Neutrophil (primary cell): ENCODE measurements around the gene SNX9.

Experiments used
- H3K27ac ChIP-seq: fragments of 200-600 bp; sonication (generic); 2 replicates; pipeline ENCODE4 v1.5.1; 2016; ENCODE audit warnings: mild to moderate bottlenecking, moderate library complexity
- H3K27me3 ChIP-seq: fragments of 200-600 bp; sonication (generic); 2 replicates; pipeline ENCODE4 v1.6.0; 2016; ENCODE audit warnings: mild to moderate bottlenecking
- H3K36me3 ChIP-seq: fragments of 200-600 bp; sonication (generic); 2 replicates; pipeline ENCODE4 v1.5.1; 2017
- H3K4me1 ChIP-seq, 2 experiments: fragments of 200-600 bp in 1 of 2; sonication (generic) in 1 of 2; 1 replicate in 1 of 2; 2 replicates in 1 of 2; pipeline versions ENCODE4 v1.5.1 to v1.6.1; 2013 to 2016; ENCODE audit warnings: low read depth in 1 of 2, low read length in 1 of 2, mild to moderate bottlenecking in 1 of 2, moderate library complexity in 1 of 2; ENCODE audit not compliant: control insufficient read depth in 1 of 2, insufficient read depth in 1 of 2
- H3K4me3 ChIP-seq, 2 experiments: fragments of 200-600 bp in 1 of 2; sonication (generic) in 1 of 2; 1 replicate in 1 of 2; 2 replicates in 1 of 2; pipeline ENCODE4 v1.5.1; 2013 to 2016; ENCODE audit warnings: low read depth in 1 of 2, low read length in 1 of 2, mild to moderate bottlenecking in 1 of 2, moderate library complexity in 1 of 2
- H3K9me3 ChIP-seq: fragments of 200-600 bp; sonication (generic); 2 replicates; pipeline ENCODE4 v1.5.1; 2016
- CTCF ChIP-seq: fragments of 200-600 bp; sonication (generic); IDR thresholded peaks from 2 replicates; pipeline ENCODE4 v1.5.1; 2016; ENCODE audit warnings: antibody characterized with exemption

The SNX9 gene

DNA sequence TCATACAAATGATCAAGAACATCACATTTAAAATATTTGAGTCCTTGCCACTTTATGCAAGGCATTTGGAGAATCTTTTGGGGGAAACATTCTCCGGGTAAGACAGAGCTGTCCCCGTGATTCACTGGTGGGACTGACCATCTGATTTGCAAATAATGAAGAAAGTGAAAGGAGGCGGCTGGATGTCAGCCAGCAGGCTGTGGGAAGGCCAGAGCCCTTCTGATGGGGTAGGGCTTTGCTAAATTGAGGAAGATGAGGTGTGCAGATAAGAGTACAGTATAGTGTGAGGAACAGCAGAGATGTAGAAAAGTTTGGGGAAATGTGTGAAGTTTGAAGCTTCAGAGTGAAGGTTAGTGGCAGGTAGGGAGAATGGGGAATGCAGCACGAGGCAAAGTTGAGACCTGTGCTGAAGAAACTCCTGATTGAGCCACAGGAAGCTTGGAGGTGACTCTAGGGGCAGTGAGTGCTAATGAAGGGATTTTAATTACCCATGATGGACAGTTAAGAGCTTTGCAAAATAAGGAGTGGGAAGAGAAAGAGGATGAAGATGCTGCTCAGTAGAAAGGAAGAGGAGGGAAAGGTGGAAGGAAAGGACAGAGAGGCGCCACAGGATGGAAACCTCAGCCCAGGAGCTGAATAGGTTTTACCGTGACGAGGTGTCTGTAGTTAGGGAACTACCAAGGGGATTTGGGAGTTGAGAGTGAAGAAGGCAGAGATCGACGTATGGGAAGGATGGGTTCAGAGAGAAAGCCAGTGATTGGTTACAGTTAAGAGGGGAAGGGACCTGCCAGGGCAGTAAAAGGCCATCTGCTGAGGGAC lies 68.7 kb downstream of the SNX9 start:
- H3K36me3 ChIP-seq: no peaks in the 10 kb centered on the region
- H3K4me1 ChIP-seq: peaks cover 5 to 12% of the 10 kb centered on the region in 2 experiments
- H3K9me3 ChIP-seq: no peaks in the 10 kb centered on the region
- H3K27ac ChIP-seq: no peak overlapping the region
- TF ChIP-seq CTCF: no peak
- no peak overlapping the region for H3K4me3 ChIP-seq
- H3K27me3 ChIP-seq: no peaks in the 10 kb centered on the region

GRCh38 chr6:157892363-157892877 lies 69.4 kb downstream of the SNX9 start:
- Histone ChIP-seq H3K9me3 (no peaks in the 10 kb centered on the region), H3K27ac (no peak overlapping the region), H3K27me3 (no peaks in the 10 kb centered on the region), H3K4me3 (no peak overlapping the region), H3K4me1 (peaks cover 5 to 12% of the 10 kb centered on the region in 2 experiments), H3K36me3 (no peaks in the 10 kb centered on the region)
- no peak for TF ChIP-seq CTCF

DNA sequence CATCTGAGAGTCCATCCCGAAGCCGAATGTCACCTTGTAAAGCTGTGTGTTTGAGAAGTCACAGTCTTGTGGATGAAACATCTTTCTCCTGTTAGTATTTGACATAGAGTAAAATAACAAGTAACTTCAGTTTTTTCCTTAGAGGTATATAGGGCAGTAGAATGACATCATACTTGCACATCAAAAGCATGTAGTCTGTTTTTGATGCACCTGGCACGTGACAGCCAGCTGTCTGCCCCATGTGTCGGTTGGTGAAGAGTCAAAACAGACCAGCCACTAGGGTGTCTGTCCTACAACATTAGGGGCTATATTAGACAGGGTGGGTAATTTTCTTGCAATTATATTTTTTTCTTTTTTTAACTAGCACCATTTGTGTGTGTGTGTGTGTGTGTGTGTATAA lies 70.2 kb downstream of the SNX9 start:
- peaks cover 5 to 12% of the 10 kb centered on the region in 2 experiments for H3K4me1 ChIP-seq
- H3K4me3 ChIP-seq: no peak overlapping the region
- H3K36me3 ChIP-seq: no peaks in the 10 kb centered on the region
- H3K9me3 ChIP-seq: no peaks in the 10 kb centered on the region
- H3K27ac ChIP-seq: no peak overlapping the region
- no peak for TF ChIP-seq CTCF
- H3K27me3 ChIP-seq: no peaks in the 10 kb centered on the region

GRCh38 chr6:157895585-157895984 lies 72.5 kb downstream of the SNX9 start:
- no peak for TF ChIP-seq CTCF
- H3K27ac ChIP-seq: no peak overlapping the region
- no peaks in the 10 kb centered on the region for H3K36me3 ChIP-seq
- no peaks in the 10 kb centered on the region for H3K9me3 ChIP-seq
- no peaks in the 10 kb centered on the region for H3K27me3 ChIP-seq
- H3K4me1 ChIP-seq: peaks cover 5 to 12% of the 10 kb centered on the region in 2 experiments
- H3K4me3 ChIP-seq: no peak overlapping the region

DNA sequence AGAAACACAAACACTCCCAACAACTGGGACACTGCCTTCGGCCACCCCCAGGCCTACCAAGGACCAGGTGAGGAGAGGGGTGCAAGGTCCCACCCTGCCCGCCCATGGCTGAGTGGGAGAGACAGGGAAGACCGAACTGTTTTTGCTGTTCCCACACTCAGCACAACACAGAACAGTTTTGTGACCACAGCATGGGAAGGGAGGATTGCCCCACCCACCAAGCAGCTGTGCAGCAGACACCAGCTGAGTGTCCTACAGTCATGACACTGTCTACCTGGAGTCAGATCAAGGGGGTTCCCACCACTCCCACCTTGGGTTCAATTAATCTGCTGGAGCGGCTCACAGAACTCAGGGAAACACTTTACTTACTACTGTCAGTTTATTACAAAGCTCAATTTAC lies 73.9 kb downstream of the SNX9 start:
- no peaks in the 10 kb centered on the region for H3K36me3 ChIP-seq
- H3K27me3 ChIP-seq: no peaks in the 10 kb centered on the region
- TF ChIP-seq CTCF: no peak
- no peak overlapping the region for H3K4me3 ChIP-seq
- H3K27ac ChIP-seq: no peak overlapping the region
- H3K4me1 ChIP-seq: peaks cover 0 to 7% of the 10 kb centered on the region in 2 experiments
- H3K9me3 ChIP-seq: no peaks in the 10 kb centered on the region
